Stimulated activated CD8-positive, alpha-beta memory T cell treated with anti-CD3 and anti-CD28 coated beads, Interleukin-12 subunit alpha, Interleukin-12 subunit beta, amount 100 ng/mL, for 24 hours (primary cell): Measurements from ENCODE around the gene WAPL.

Source experiments
- DNase-seq: peaks from one replicate; pipeline ENCODE4 v3.0.0-alpha.2; 2020; ENCODE audit errors: extremely low read depth

The WAPL gene

GRCh38 chr10:86461963-86462804 lies 59.4 kb downstream of the WAPL start:
- no peak for DNase-seq

GRCh38 chr10:86451604-86451960 lies 70.0 kb downstream of the WAPL start:
- no peak for DNase-seq

GRCh38 chr10:86450806-86451603 lies 70.6 kb downstream of the WAPL start:
- no peak for DNase-seq

- no peak for DNase-seq
Observed at GRCh38 chr10:86449926-86450558, 71.5 kb downstream of the WAPL start.

- DNase-seq = no peak
Observed at GRCh38 chr10:86447432-86447831, 74.2 kb downstream of the WAPL start.

- DNase-seq = no peak
Observed at GRCh38 chr10:86446987-86447386, 74.6 kb downstream of the WAPL start.

GRCh38 chr10:86446440-86446839 lies 75.2 kb downstream of the WAPL start:
- no peak for DNase-seq

GRCh38 chr10:86443936-86444335 lies 77.7 kb downstream of the WAPL start:
- DNase-seq = no peak

GRCh38 chr10:86443069-86443468 lies 78.5 kb downstream of the WAPL start:
- no peak for DNase-seq

- DNase-seq = no peak
Observed at GRCh38 chr10:86440874-86441843, 80.4 kb downstream of the WAPL start.

- DNase-seq = no peak
Observed at GRCh38 chr10:86439544-86439943, 82.0 kb downstream of the WAPL start.

- no peak for DNase-seq
Observed at GRCh38 chr10:86438091-86438749, 83.4 kb downstream of the WAPL start.

- DNase-seq = no peak
Observed at GRCh38 chr10:86437447-86437846, 84.1 kb downstream of the WAPL start.

- DNase-seq = no peak
Observed at GRCh38 chr10:86436963-86437362, 84.6 kb downstream of the WAPL start.

- no peak for DNase-seq
Observed at GRCh38 chr10:86434656-86435055, 86.9 kb downstream of the WAPL start.

- DNase-seq = no peak
Observed at GRCh38 chr10:86423739-86424138, 97.9 kb downstream of the WAPL start.

GRCh38 chr10:86419101-86419500 lies 102.5 kb downstream of the WAPL start:
- DNase-seq = no peak

GRCh38 chr10:86415583-86415982 lies 106.0 kb downstream of the WAPL start:
- no peak for DNase-seq

GRCh38 chr10:86415116-86415515 lies 106.5 kb downstream of the WAPL start:
- DNase-seq = no peak

GRCh38 chr10:86413046-86413728 lies 108.4 kb downstream of the WAPL start:
- no peak for DNase-seq
